Common myeloid progenitor, CD34-positive (primary cell): Measurements from ENCODE around the gene THOC6.

Experiments used
- CTCF ChIA-PET: fragments of 350-600 bp; sonication (Branson Sonifier 250); formaldehyde crosslinking; loops from one replicate; lab custom pipeline; 2021; ENCODE audit warnings: antibody characterized with exemption; lab: Charles Lee
- POLR2A ChIA-PET: fragments of 350-600 bp; sonication (Branson Sonifier 250); formaldehyde crosslinking; loops from one replicate; lab custom pipeline; 2021; ENCODE audit warnings: antibody characterized with exemption; lab: Charles Lee
- DNase-seq, 3 donors: peaks; one replicate each; pipeline versions ENCODE4 v3.0.0 to v3.0.0-alpha.2; 2013
- H3K27ac ChIP-seq, 2 experiments: 1 replicate in 1 of 2; 2 replicates in 1 of 2; pipeline ENCODE4 v1.7.0; 2013; ENCODE audit warnings: inconsistent platforms in 2 of 2, low read length in 2 of 2, mild to moderate bottlenecking in 2 of 2, low read depth in 1 of 2, moderate library complexity in 1 of 2; ENCODE audit not compliant: severe bottlenecking in 2 of 2, insufficient read depth in 1 of 2, poor library complexity in 1 of 2
- H3K27me3 ChIP-seq, 5 experiments: replicated peaks in 2 of 5; 1 replicate in 3 of 5; 2 replicates in 2 of 5; pipeline versions ENCODE4 v1.6.1 to v1.7.0; 2013; ENCODE audit warnings: low read length in 4 of 5, mild to moderate bottlenecking in 2 of 5, moderate library complexity in 2 of 5, inconsistent platforms in 1 of 5; ENCODE audit not compliant: insufficient read depth in 5 of 5, control insufficient read depth in 4 of 5
- H3K36me3 ChIP-seq, 4 experiments: 1 replicate in 2 of 4; 2 replicates in 2 of 4; pipeline versions ENCODE4 v1.6.1 to v1.7.0; 2013; ENCODE audit warnings: low read length in 3 of 4, control low read depth in 1 of 4, mild to moderate bottlenecking in 1 of 4; ENCODE audit not compliant: control insufficient read depth in 4 of 4, insufficient read depth in 4 of 4
- H3K4me1 ChIP-seq, 4 experiments: 1 replicate in 3 of 4; 2 replicates in 1 of 4; pipeline versions ENCODE4 v1.6.1 to v1.7.1; 2013; ENCODE audit warnings: low read length in 3 of 4, mild to moderate bottlenecking in 3 of 4, control low read depth in 1 of 4, inconsistent platforms in 1 of 4, moderate library complexity in 1 of 4; ENCODE audit not compliant: control insufficient read depth in 4 of 4, insufficient read depth in 4 of 4; ENCODE audit errors: control extremely low read depth in 1 of 4
- H3K4me3 ChIP-seq, 7 experiments: 1 replicate in 4 of 7; 2 replicates in 3 of 7; pipeline versions ENCODE4 v1.5.1 to v1.7.0; 2013; ENCODE audit warnings: mild to moderate bottlenecking in 7 of 7, low read length in 6 of 7, moderate library complexity in 6 of 7, inconsistent platforms in 2 of 7, low read depth in 2 of 7, control low read depth in 1 of 7; ENCODE audit not compliant: insufficient read depth in 4 of 7, control insufficient read depth in 1 of 7; ENCODE audit errors: extremely low read depth in 1 of 7
- H3K9me3 ChIP-seq, 5 experiments: 1 replicate in 4 of 5; 2 replicates in 1 of 5; pipeline versions ENCODE4 v1.6.1 to v1.7.1; 2013; ENCODE audit warnings: low read length in 4 of 5, mild to moderate bottlenecking in 2 of 5, inconsistent platforms in 1 of 5, low read depth in 1 of 5, moderate library complexity in 1 of 5; ENCODE audit not compliant: control insufficient read depth in 4 of 5, insufficient read depth in 2 of 5; ENCODE audit errors: control extremely low read depth in 1 of 5
- WGBS: methylation state at CpG from one replicate; pipeline ENCODE4 v1.1.5; 2013; ENCODE audit not compliant: insufficient coverage; 5-methylcytosine and 5-hydroxymethylcytosine counted together

Gene THOC6

DNA sequence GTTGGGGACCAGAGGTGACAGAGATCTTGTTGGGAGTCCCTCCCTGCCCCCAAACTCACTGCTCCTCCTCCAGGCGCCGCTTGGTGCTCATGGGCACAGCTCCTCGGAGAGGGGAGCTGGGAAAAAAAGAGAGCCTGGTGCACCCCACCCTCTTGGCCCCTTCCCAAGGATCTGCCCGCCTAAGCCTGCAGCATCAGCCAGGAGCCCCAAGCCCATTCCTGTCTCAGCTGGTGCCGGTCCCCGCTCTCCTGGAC is 493 bp upstream of the THOC6 start:
- POLR2A ChIA-PET, result interaction anchor here (3.5 kb wide), 1 partner anchor 16 kb away, joined by 15 read pairs; no protein-coding TSS in a partner anchor
- DNase-seq, result no peak
- WGBS, result 36% methylated on average over 3 of the region's 6 CpGs

DNA sequence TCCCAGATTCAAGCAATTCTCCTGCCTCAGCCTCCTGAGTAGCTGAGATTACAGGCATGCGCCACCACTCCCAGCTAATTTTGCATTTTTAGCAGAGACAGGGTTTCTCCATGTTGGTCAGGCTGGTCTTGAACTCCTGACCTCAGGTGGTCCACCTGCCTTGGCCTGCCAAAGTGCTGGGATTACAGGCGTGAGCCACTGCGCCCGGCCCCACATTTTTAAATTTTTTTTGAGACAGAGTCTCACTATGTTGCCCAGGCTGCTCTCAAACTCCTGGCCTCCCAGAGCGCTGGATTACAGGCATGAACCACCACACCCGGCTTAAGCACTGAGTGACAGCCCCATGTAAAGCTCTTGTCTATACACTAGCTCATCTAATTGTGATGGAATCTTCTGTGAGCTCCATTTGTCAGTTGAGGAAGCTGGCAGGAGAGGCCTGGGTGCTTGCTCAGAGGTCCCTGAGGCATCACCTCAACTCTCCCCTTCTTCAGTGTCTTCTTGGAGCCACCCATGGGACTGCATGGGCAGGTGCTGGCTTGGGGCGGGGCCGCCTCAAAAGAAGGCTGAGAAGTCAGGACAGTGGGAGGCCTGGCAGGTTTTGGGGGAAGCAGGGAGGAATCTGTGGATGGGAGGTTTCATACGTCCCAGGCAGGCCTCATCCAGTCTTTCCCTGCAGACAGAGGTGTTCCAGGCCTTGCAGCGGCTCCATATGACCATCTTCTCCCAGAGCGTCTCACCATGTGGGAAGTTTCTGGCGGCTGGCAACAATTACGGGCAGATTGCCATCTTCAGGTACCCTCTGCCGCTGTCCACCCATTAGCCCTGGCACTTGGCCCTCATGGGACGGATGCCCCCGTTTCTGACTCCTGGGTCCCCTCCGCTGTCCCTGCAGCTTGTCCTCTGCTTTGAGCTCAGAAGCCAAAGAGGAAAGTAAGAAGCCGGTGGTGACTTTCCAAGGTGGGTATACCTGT is 1.5 kb downstream of the THOC6 start:
- CTCF ChIA-PET, result interaction anchor here (1.1 to 12.5 kb wide), 5 partner anchors 8 to 34 kb away, joined by 4 to 197 read pairs (median 6); partner anchors contain the start of genes BICDL2 and MMP25
- H3K27ac ChIP-seq, result no peak overlapping the region
- no peaks in the 10 kb centered on the region for H3K9me3 ChIP-seq
- H3K4me1 ChIP-seq, result peaks cover 0 to 60% (median 58%) of the 10 kb centered on the region in 4 experiments
- 97% methylated on average over 17 of the region's 18 CpGs for WGBS
- no peak for DNase-seq
- H3K27me3 ChIP-seq, result peaks cover 0 to 20% (median 15%) of the 10 kb centered on the region in 5 experiments
- POLR2A ChIA-PET, result no interaction called here
- no peak overlapping the region for H3K4me3 ChIP-seq
- peaks cover 5 to 22% (median 19%) of the 10 kb centered on the region in 4 experiments for H3K36me3 ChIP-seq

More for the DNA sequence above, 493 bp upstream of the THOC6 start:
- H3K27ac ChIP-seq, result peak overlapping the region in 1 of 2 experiments; percentile 90
- H3K27me3 ChIP-seq, result peaks cover 0 to under 1% (median 0%) of the 10 kb centered on the region in 5 experiments
- peak overlapping the region; percentile 16 to 82 (median 77) for H3K4me3 ChIP-seq
- CTCF ChIA-PET, result interaction anchor here (1.4 to 6.4 kb wide), 4 partner anchors 8 to 19 kb away, joined by 3 to 101 read pairs (median 52); no protein-coding TSS in a partner anchor
- H3K9me3 ChIP-seq, result no peaks in the 10 kb centered on the region
- peaks cover 5 to 22% (median 19%) of the 10 kb centered on the region in 4 experiments for H3K36me3 ChIP-seq
- H3K4me1 ChIP-seq, result peaks cover 0 to 60% (median 57%) of the 10 kb centered on the region in 4 experiments

DNA sequence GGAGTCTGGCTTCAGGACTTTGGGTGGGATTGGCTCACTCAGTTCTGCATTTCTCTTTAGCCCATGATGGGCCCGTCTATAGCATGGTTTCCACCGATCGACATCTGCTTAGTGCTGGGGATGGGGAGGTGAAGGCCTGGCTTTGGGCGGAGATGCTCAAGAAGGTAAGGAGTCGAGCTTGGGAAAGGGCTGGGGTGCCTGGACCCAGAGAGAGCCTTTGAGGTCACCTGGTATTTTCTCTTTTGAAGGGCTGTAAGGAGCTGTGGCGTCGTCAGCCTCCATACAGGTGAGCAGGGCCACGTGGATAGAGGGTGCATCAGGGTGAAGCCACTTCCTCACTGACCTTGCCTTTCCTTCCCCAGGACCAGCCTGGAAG is 2.2 kb downstream of the THOC6 start:
- Histone ChIP-seq H3K27ac (no peak overlapping the region), H3K36me3 (peaks cover 5 to 22% (median 19%) of the 10 kb centered on the region in 4 experiments), H3K9me3 (no peaks in the 10 kb centered on the region), H3K27me3 (peaks cover 0 to 27% (median 21%) of the 10 kb centered on the region in 5 experiments), H3K4me3 (no peak overlapping the region), H3K4me1 (peaks cover 0 to 54% (median 52%) of the 10 kb centered on the region in 4 experiments)
- WGBS, result 97% methylated on average over 8 of the region's 8 CpGs
- POLR2A ChIA-PET, result no interaction called here
- CTCF ChIA-PET, result interaction anchor here (0.9 to 12.5 kb wide), 6 partner anchors 5 to 34 kb away, joined by 3 to 197 read pairs (median 52); partner anchors contain the start of genes BICDL2, CLDN6, HCFC1R1 and MMP25
- DNase-seq, result no peak

DNA sequence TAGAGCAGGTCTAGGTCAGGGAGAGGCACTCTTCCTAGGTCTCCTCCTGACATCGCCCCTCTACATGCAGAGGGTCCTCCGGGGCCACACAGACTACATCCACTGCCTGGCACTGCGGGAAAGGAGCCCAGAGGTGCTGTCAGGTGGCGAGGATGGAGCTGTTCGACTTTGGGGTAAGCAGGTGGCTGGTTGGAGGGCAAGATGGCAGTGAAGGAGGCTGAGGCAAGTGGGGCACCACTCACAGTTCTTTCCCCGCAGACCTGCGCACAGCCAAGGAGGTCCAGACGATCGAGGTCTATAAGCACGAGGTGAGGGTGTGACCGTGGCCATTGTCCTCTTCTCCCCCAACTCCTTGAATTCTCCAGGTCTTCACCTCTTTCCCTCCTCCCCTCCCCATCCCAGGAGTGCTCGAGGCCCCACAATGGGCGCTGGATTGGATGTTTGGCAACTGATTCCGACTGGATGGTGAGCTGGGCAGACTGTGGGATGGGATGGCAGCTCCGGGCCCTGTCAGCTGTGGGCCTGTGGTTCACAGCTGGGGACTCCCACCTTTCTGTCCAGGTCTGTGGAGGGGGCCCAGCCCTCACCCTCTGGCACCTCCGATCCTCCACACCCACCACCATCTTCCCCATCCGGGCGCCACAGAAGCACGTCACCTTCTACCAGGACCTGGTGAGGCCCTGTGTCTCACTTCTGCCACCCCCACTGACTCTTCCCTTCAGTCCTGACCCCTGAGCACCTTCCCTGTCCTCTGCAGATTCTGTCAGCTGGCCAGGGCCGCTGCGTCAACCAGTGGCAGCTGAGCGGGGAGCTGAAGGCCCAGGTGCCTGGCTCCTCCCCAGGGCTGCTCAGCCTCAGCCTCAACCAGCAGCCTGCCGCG is 3.0 kb downstream of the THOC6 start:
- Histone ChIP-seq H3K27ac (no peak overlapping the region), H3K9me3 (no peaks in the 10 kb centered on the region), H3K36me3 (peaks cover 5 to 22% (median 19%) of the 10 kb centered on the region in 4 experiments), H3K4me1 (peaks cover 0 to 45% (median 43%) of the 10 kb centered on the region in 4 experiments), H3K4me3 (no peak overlapping the region), H3K27me3 (peaks cover 0 to 35% (median 21%) of the 10 kb centered on the region in 5 experiments)
- DNase-seq, result no peak
- ChIA-PET CTCF (interaction anchor here (0.9 to 12.5 kb wide), 13 partner anchors 6 to 80 kb away, joined by 3 to 197 read pairs (median 10); partner anchors contain the start of genes BICDL2, CLDN6, CLDN9 and HCFC1R1), POLR2A (interaction anchor here (1.4 to 1.6 kb wide), 2 partner anchors 9 to 23 kb away, joined by 5 to 7 read pairs; partner anchors contain the start of gene CLDN6)
- WGBS, result 95% methylated on average over 22 of the region's 24 CpGs

DNA sequence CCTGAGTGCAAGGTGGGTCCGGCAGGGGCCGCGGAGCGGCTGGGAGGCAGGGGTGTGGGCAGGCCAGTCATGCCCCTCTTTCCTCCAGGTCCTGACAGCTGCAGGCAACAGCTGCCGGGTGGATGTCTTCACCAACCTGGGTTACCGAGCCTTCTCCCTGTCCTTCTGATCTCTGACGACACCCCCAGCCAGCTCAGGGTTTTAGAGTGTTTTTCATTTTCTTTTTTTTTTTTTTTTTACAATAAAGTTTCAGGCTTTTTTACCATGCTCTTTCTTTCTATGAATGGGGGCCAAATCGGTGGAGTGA is 3.6 kb downstream of the THOC6 start:
- CTCF ChIA-PET, result interaction anchor here (1.1 to 12.5 kb wide), 12 partner anchors 7 to 81 kb away, joined by 3 to 197 read pairs (median 12); partner anchors contain the start of genes BICDL2, CLDN6, CLDN9 and HCFC1R1
- Histone ChIP-seq H3K4me3 (no peak overlapping the region), H3K27ac (no peak overlapping the region), H3K9me3 (no peaks in the 10 kb centered on the region), H3K4me1 (peaks cover 0 to 39% (median 37%) of the 10 kb centered on the region in 4 experiments), H3K36me3 (peaks cover 5 to 22% (median 19%) of the 10 kb centered on the region in 4 experiments), H3K27me3 (peaks cover 0 to 41% (median 25%) of the 10 kb centered on the region in 5 experiments)
- no peak for DNase-seq
- WGBS, result 100% methylated on average over 3 of the region's 8 CpGs
- POLR2A ChIA-PET, result interaction anchor here (0.8 to 1.6 kb wide), 4 partner anchors 9 to 1388 kb away, joined by 3 to 7 read pairs (median 6); partner anchors contain the start of gene CLDN6

DNA sequence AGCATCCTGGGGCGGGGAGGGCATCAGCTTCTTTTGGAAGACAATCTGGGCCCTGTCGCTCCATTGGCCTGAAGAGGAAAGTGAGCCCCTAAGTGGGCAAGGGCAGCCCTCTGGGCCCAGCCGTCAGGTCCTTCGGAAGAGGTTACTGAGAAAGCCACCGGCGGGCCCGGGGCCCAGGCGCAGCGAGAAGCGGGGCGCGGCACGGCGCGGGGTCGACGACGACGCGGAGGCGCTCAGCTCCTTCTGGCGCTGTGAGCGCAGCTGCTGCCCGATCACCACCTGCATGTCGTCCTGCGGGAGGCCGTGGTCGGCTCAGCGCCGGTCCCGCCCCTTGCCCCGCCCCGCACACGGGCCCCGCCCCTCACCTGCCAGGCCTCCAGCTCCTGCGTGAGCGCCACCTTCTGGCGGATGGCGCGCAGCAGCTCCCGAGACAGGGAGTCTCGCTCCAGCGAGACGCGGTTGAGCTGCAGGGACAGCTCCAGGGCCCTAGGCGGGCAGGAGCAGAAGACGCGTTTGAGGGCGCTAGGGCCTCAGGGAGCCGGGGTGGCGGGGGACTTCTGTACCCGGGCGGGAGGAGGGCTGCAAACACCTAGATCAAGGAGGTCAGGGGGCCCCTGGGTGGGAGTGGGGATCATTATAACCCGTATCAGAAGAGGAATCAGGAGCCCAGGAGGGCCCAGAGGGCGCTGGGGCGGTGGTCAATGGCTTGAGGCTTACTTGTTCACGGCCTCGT is 4.3 kb downstream of the THOC6 start:
- Histone ChIP-seq H3K27me3 (peaks cover 0 to 47% (median 26%) of the 10 kb centered on the region in 5 experiments), H3K4me3 (peak overlapping the region in 2 of 7 experiments; percentile 42 to 43), H3K9me3 (no peaks in the 10 kb centered on the region), H3K4me1 (peaks cover 0 to 32% (median 30%) of the 10 kb centered on the region in 4 experiments), H3K36me3 (peaks cover 5 to 22% (median 19%) of the 10 kb centered on the region in 4 experiments), H3K27ac (no peak overlapping the region)
- POLR2A ChIA-PET, result interaction anchor here (0.8 to 1.6 kb wide), 5 partner anchors 10 to 1388 kb away, joined by 3 to 7 read pairs (median 5); partner anchors contain the start of gene CLDN6
- 7% methylated on average over 38 of the region's 58 CpGs for WGBS
- DNase-seq, result peak; percentile 84 to 90 (median 89)
- CTCF ChIA-PET, result interaction anchor here (0.6 to 12.5 kb wide), 22 partner anchors 7 to 1108 kb away, joined by 3 to 197 read pairs (median 4); partner anchors contain the start of genes BICDL2, CLDN6, CLDN9 and HCFC1R1
